ENCODE results near the gene GYS1. TPM values are rescaled to one million over a fixed set of nuclear protein-coding genes. Genes with fewer than 3 reads are reported as not detected.

GYS1 gene
- total RNA-seq, 1 donor from 2014 or later: 45.7 TPM

DNA sequence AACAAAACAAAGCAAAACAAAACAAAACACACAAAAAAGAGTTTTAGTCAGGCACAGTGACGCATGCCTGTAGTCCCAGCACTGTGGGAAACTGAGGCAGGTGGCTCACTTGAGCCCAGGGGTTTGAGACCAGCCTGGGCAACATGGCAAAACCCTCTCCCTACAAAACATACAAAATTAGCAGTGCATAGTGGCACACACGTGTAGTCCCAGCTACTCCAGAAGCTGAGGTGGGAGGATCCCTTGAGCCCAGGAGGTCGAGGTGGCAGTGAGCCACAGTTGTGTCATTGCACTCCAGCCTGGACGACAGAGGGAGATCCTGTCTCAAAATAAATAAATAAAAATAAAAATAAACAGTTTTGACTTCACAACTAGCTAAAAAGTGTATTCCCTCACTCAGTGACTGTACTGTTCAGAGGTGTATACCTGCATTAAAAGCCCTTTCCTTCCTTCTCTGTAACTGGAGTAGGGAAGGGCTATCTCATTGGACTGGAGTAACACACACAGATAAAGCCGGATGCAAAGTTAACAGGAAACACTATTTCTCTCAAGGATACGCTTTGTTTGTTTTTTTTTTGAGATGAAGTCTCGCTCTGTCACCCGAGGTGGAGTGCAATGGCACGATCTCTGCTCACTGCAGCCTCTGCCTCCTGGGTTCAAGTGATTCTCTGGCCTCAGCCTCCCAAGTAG lies 42.1 kb downstream of the GYS1 start:
- peaks cover 8% of the 10 kb centered on the region for H3K36me3 Mint-ChIP-seq (ENCODE audit: low read depth, unreplicated experiment)
- peak overlapping the region; percentile 93 for H3K27ac Mint-ChIP-seq (ENCODE audit: unreplicated experiment)
- no peak for DNase-seq (ENCODE audit: low spot score)
- peaks cover 19% of the 10 kb centered on the region for H3K4me1 Mint-ChIP-seq (ENCODE audit: unreplicated experiment)
- peaks cover 11% of the 10 kb centered on the region for H3K27me3 Mint-ChIP-seq (ENCODE audit: unreplicated experiment)
- TF ChIP-seq, protein P1, sequence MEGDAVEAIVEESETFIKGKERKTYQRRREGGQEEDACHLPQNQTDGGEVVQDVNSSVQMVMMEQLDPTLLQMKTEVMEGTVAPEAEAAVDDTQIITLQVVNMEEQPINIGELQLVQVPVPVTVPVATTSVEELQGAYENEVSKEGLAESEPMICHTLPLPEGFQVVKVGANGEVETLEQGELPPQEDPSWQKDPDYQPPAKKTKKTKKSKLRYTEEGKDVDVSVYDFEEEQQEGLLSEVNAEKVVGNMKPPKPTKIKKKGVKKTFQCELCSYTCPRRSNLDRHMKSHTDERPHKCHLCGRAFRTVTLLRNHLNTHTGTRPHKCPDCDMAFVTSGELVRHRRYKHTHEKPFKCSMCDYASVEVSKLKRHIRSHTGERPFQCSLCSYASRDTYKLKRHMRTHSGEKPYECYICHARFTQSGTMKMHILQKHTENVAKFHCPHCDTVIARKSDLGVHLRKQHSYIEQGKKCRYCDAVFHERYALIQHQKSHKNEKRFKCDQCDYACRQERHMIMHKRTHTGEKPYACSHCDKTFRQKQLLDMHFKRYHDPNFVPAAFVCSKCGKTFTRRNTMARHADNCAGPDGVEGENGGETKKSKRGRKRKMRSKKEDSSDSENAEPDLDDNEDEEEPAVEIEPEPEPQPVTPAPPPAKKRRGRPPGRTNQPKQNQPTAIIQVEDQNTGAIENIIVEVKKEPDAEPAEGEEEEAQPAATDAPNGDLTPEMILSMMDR (IDR thresholded peaks at IDR 0.05; ENCODE audit: unreplicated experiment): no peak
- H3K9me3 Mint-ChIP-seq (ENCODE audit: unreplicated experiment): peaks cover 4% of the 10 kb centered on the region
- no peak overlapping the region for H3K4me3 Mint-ChIP-seq (ENCODE audit: unreplicated experiment)

DNA sequence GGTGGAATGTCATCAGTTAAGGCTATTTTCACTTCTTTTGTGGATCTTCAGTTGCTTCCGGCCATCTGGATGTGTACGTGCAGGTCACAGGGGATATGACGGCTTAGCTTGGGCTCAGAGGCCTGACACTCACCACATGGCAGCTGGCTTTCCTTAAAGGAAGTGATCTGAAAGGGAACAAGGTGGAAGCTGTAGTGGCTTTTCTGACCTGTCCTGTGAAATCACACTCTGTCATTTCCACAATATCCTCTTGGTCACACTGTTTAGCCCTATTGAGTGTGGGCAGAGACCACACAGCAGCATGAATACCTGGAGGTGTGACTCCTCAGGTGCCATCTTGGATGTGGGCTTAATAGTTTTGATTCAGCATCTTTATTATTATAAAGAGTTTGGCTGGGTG lies 43.0 kb downstream of the GYS1 start:
- DNase-seq (ENCODE audit: low spot score): no peak
- Mint-ChIP-seq H3K27ac (ENCODE audit: unreplicated experiment) (peak overlapping the region; percentile 93), H3K36me3 (ENCODE audit: low read depth, unreplicated experiment) (peaks cover 7% of the 10 kb centered on the region), H3K4me3 (ENCODE audit: unreplicated experiment) (no peak overlapping the region), H3K9me3 (ENCODE audit: unreplicated experiment) (peaks cover 4% of the 10 kb centered on the region), H3K4me1 (ENCODE audit: unreplicated experiment) (peaks cover 17% of the 10 kb centered on the region), H3K27me3 (ENCODE audit: unreplicated experiment) (peaks cover 8% of the 10 kb centered on the region)
- TF ChIP-seq, protein P1 (IDR thresholded peaks at IDR 0.05; ENCODE audit: unreplicated experiment): no peak

DNA sequence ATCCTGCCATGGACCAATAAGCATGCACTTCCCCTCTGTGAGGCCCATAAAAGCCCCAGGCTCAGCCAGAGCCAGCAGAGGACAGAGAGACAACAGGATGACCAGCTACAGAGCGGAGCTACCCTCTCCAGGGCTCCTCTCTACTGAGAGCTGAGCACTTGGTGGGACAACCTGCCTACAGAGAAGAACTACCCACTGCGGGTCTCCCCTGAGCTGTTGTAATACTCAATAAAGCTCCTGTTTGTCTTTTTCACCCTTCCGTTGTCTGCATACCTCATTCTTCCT lies 45.9 kb downstream of the GYS1 start:
- H3K4me1 Mint-ChIP-seq (ENCODE audit: unreplicated experiment): peaks cover 13% of the 10 kb centered on the region
- peaks cover 7% of the 10 kb centered on the region for H3K36me3 Mint-ChIP-seq (ENCODE audit: low read depth, unreplicated experiment)
- H3K27me3 Mint-ChIP-seq (ENCODE audit: unreplicated experiment): peaks cover 8% of the 10 kb centered on the region
- H3K9me3 Mint-ChIP-seq (ENCODE audit: unreplicated experiment): peaks cover 4% of the 10 kb centered on the region
- H3K4me3 Mint-ChIP-seq (ENCODE audit: unreplicated experiment): no peak overlapping the region
- TF ChIP-seq, protein P1 (IDR thresholded peaks at IDR 0.05; ENCODE audit: unreplicated experiment): no peak
- no peak overlapping the region for H3K27ac Mint-ChIP-seq (ENCODE audit: unreplicated experiment)
- no peak for DNase-seq (ENCODE audit: low spot score)

DNA sequence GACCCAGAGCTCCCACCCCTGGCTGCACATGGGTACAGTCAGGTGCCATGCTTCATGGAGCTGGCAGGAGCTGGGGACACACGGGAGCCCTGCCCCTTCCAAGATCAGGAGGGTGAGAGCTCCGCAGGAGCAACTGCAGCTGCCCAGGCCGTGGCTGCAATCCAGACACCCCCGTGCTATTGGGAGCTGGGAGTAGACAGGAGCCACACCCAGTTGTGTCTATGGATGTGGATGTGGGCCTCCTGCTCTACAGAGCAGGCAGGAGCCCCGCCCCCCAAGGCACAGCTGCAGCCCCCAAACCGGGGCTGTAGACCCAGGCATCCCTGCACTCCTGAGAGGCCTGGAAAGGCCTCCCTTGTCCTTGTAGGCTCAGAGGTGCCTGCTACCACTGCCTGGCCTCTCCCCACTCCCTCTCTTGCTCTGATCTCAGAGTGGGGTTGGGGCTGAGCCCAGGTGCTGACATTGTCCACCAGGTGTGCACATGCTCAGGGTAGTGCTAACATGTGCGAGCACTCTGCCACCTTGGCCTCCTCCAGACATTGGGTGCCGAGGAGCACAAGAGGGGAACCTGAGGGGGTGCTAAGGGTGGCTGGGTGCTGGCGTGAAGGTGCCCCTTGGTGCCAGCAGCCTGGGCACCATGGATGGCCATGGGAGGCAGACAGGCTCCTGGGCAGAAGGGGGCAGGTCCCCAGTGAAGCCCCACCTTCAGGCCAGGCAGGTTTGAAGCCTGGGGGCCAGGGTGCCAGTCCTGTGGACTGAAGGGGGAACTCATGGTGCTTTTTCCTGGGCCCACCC lies 46.4 kb downstream of the GYS1 start:
- Mint-ChIP-seq H3K4me1 (ENCODE audit: unreplicated experiment) (peaks cover 11% of the 10 kb centered on the region), H3K27ac (ENCODE audit: unreplicated experiment) (no peak overlapping the region), H3K9me3 (ENCODE audit: unreplicated experiment) (peaks cover 4% of the 10 kb centered on the region), H3K36me3 (ENCODE audit: low read depth, unreplicated experiment) (peaks cover 7% of the 10 kb centered on the region), H3K27me3 (ENCODE audit: unreplicated experiment) (peaks cover 8% of the 10 kb centered on the region), H3K4me3 (ENCODE audit: unreplicated experiment) (no peak overlapping the region)
- TF ChIP-seq, protein P1 (IDR thresholded peaks at IDR 0.05; ENCODE audit: unreplicated experiment): no peak
- DNase-seq (ENCODE audit: low spot score): no peak

DNA sequence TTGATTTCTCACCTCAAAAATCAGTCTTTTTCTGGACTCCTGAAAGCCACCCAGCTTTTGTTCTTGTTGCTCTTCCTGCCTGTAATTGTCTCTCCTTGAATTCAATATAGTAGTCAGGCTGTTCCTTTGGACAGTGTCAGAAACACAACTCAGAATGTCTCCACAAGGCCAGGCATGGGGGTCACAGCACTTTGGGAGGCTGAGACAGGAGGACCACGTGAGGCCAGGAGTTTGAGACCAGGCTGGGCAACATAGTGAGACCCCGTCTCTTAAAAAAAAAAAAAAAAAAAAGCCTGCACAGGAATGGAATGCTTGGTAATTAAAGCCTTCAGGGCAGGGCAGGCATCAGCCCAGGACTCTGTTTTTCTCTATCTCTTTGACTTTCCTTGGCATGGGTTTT lies 47.3 kb downstream of the GYS1 start:
- TF ChIP-seq, protein P1 (IDR thresholded peaks at IDR 0.05; ENCODE audit: unreplicated experiment): no peak
- Mint-ChIP-seq H3K4me1 (ENCODE audit: unreplicated experiment) (peaks cover 9% of the 10 kb centered on the region), H3K27ac (ENCODE audit: unreplicated experiment) (no peak overlapping the region), H3K4me3 (ENCODE audit: unreplicated experiment) (no peak overlapping the region), H3K36me3 (ENCODE audit: low read depth, unreplicated experiment) (peaks cover 7% of the 10 kb centered on the region), H3K27me3 (ENCODE audit: unreplicated experiment) (peaks cover 9% of the 10 kb centered on the region), H3K9me3 (ENCODE audit: unreplicated experiment) (peaks cover 4% of the 10 kb centered on the region)
- no peak for DNase-seq (ENCODE audit: low spot score)

All from endothelial cell (in vitro differentiated cells).